Stimulated activated CD4-positive, alpha-beta T cell treated with anti-CD3 and anti-CD28 coated beads, Interleukin-2, amount 100 ng/mL, for 4 hours (primary cell): ENCODE data around the gene SERTAD2.

Experiments used
- DNase-seq: peaks from one replicate; pipeline ENCODE4 v3.0.0-alpha.2; 2020; ENCODE audit warnings: low read depth

SERTAD2 gene

DNA sequence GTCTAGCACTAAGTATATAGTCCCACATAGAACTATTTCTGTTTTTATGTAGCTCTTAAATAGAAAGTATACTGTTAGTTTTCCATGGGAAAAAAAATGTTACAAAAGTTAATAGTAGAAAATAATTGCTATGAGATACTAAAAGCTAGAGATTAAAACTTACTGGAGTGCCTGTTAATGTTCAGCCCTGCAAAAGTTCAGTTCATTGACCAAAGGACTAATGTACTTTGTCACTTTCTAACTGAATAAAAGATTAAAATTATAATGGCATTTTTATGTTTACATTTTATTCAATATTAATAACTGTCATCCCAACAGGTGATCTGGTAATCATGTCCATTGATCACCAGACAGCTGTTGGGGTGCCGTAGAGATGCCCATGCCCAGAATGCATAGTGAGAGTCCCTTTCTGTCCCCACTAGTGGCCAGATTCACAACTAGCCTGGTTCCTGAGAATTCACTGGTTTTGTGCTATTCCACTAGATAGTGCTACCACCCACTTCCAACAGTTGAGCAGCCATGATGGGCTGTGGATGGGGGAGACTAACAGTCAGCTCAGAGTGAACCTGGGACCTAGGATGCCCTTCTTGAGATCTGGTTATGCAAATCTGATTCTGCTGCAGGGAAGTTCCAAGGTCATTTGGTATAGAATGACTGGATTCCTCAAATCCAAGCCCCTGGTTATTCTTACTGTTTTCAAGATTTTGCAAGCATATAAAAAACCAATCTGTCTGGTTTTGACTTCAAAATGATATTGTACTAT lies 71.8 kb downstream of the SERTAD2 start:
- DNase-seq: no peak
